Smooth muscle cell (in vitro differentiated cells): ENCODE results near the gene PHF10. TPM values are rescaled to one million over a fixed set of nuclear protein-coding genes. Genes with fewer than 3 reads are reported as not detected.

ENCODE experiments used
- DNase-seq: peaks from one replicate; lab custom pipeline; 2025; ENCODE audit not compliant: unreplicated experiment; lab: John Stamatoyannopoulos, UW
- H2AFZ ChIP-seq: fragments of 200-600 bp; sonication (generic); 2 replicates; pipeline ENCODE4 v1.6.0; 2016; ENCODE audit warnings: antibody characterized with exemption, low read depth, mild to moderate bottlenecking
- H3F3A ChIP-seq: fragments of 200-600 bp; sonication (generic); 2 replicates; pipeline ENCODE4 v1.6.0; 2017; ENCODE audit warnings: antibody characterized with exemption, low read depth
- H3K27ac ChIP-seq: fragments of 200-600 bp; sonication (generic); 2 replicates; pipeline ENCODE4 v1.5.1; 2016; ENCODE audit warnings: low read depth, mild to moderate bottlenecking
- H3K27me3 ChIP-seq: fragments of 200-600 bp; sonication (generic); 2 replicates; pipeline ENCODE4 v1.6.1; 2016; ENCODE audit warnings: low read depth, mild to moderate bottlenecking
- H3K36me3 ChIP-seq: fragments of 200-600 bp; sonication (generic); 2 replicates; pipeline ENCODE4 v1.5.1; 2016; ENCODE audit warnings: low read depth
- H3K4me1 ChIP-seq: fragments of 200-600 bp; sonication (generic); 2 replicates; pipeline ENCODE4 v1.5.1; 2016; ENCODE audit warnings: low read depth
- H3K4me2 ChIP-seq: fragments of 200-600 bp; sonication (generic); 2 replicates; pipeline ENCODE4 v1.6.0; 2016; ENCODE audit warnings: mild to moderate bottlenecking
- H3K4me3 ChIP-seq: fragments of 200-600 bp; sonication (generic); 2 replicates; pipeline ENCODE4 v1.5.1; 2016; ENCODE audit warnings: mild to moderate bottlenecking
- H3K79me2 ChIP-seq: fragments of 200-600 bp; sonication (generic); 2 replicates; pipeline ENCODE4 v1.6.0; 2016; ENCODE audit warnings: low read depth, mild to moderate bottlenecking
- H3K9ac ChIP-seq: fragments of 200-600 bp; sonication (generic); 2 replicates; pipeline ENCODE4 v1.6.0; 2016; ENCODE audit warnings: low read depth
- H3K9me3 ChIP-seq: fragments of 200-600 bp; sonication (generic); replicated peaks from 2 replicates; pipeline ENCODE4 v1.5.1; 2016; ENCODE audit warnings: low read depth
- H4K20me1 ChIP-seq: fragments of 200-600 bp; sonication (generic); 2 replicates; pipeline ENCODE4 v1.6.0; 2016; ENCODE audit warnings: low read depth
- CTCF ChIP-seq: fragments of 200-600 bp; sonication (generic); IDR thresholded peaks from 2 replicates; pipeline ENCODE4 v1.5.1; 2017; ENCODE audit warnings: borderline replicate concordance, mild to moderate bottlenecking, antibody characterized with exemption; ENCODE audit not compliant: insufficient read depth, poor library complexity, severe bottlenecking
- WGBS: methylation state at CpG from one replicate; pipeline ENCODE4 v1.1.7; 2016; ENCODE audit warnings: low lambda C conversion rate; 5-methylcytosine and 5-hydroxymethylcytosine counted together
- polyA plus RNA-seq: library from polyadenylated mRNA; unstranded; fragments of >200 nt; fragmentation: Nextera tagmentation; extraction: Ambion mirVana; gene quantifications from 2 replicates; pipeline ENCODE4 v1.2.1, GENCODE V29; 2016
- total RNA-seq: library from RNA; depleted of rRNA; stranded (reverse); fragments of >200 nt; gene quantifications from 2 replicates; pipeline ENCODE4 v1.2.3, GENCODE V29; 2014

The PHF10 gene
- total and polyA plus RNA-seq, 2 experiments from 2014 or later: 22.0 to 41.9 TPM

- Histone ChIP-seq H3K79me2 (peaks cover 17% of the 10 kb centered on the region), H3K4me3 (peak within 1 kb of the TSS; percentile 93), H4K20me1 (no peaks in the 10 kb centered on the region), H3K9ac (peak within 1 kb of the TSS; percentile 98), H3K4me2 (peak within 1 kb of the TSS; percentile 98), H3K36me3 (no peaks in the 10 kb centered on the region), H3K27me3 (no peaks in the 10 kb centered on the region), H2AFZ (peak within 1 kb of the TSS; percentile 81), H3K27ac (peak within 1 kb of the TSS; percentile 87), H3K4me1 (peaks cover 19% of the 10 kb centered on the region), H3K9me3 (no peaks in the 10 kb centered on the region), H3F3A (no peaks in the 10 kb centered on the region)
- under 1% methylated on average over 75 of the region's 90 CpGs for WGBS
- peak; percentile 5 for TF ChIP-seq CTCF
- peak; percentile 74 for DNase-seq
Observed at GRCh38 chr6:169751242-169752073, 27.2 kb upstream of the PHF10 start, which contains the start of the genes DYNLT2 and ERMARD. TSS of gene DYNLT2 (minus strand) at chr6:169751572. CDS start at chr6:169751458, 114 bp downstream. TSS of gene ERMARD (plus strand) at chr6:169751622. CDS start at chr6:169751658, 36 bp downstream.

GRCh38 chr6:169746556-169746955 is 22.3 kb upstream of the PHF10 start:
- Histone ChIP-seq H3K36me3 (no peaks in the 10 kb centered on the region), H4K20me1 (no peaks in the 10 kb centered on the region), H3K27me3 (no peaks in the 10 kb centered on the region), H3F3A (no peaks in the 10 kb centered on the region), H3K4me1 (peaks cover 9% of the 10 kb centered on the region), H2AFZ (no peak overlapping the region), H3K9me3 (peaks cover 3% of the 10 kb centered on the region), H3K4me2 (no peak overlapping the region), H3K79me2 (peaks cover 11% of the 10 kb centered on the region), H3K9ac (no peak overlapping the region), H3K4me3 (no peak overlapping the region), H3K27ac (no peak overlapping the region)
- DNase-seq: no peak
- no peak for TF ChIP-seq CTCF
- WGBS: 62% methylated on average over 1 of the region's 1 CpG

GRCh38 chr6:169745405-169745804 is 21.1 kb upstream of the PHF10 start:
- no peaks in the 10 kb centered on the region for H3K27me3 ChIP-seq
- no peak overlapping the region for H2AFZ ChIP-seq
- H3K4me3 ChIP-seq: no peak overlapping the region
- H3K79me2 ChIP-seq: peaks cover 4% of the 10 kb centered on the region
- no peak for DNase-seq
- H3F3A ChIP-seq: no peaks in the 10 kb centered on the region
- no peak overlapping the region for H3K27ac ChIP-seq
- H4K20me1 ChIP-seq: no peaks in the 10 kb centered on the region
- H3K9me3 ChIP-seq: peaks cover 3% of the 10 kb centered on the region
- H3K4me1 ChIP-seq: peaks cover 5% of the 10 kb centered on the region
- H3K4me2 ChIP-seq: no peak overlapping the region
- no peak overlapping the region for H3K9ac ChIP-seq
- no peak for TF ChIP-seq CTCF
- H3K36me3 ChIP-seq: no peaks in the 10 kb centered on the region
- WGBS: 92% methylated on average over 3 of the region's 3 CpGs
